ENCODE results near the gene FAM3D.
A peak's percentile ranks its signal among the peaks of the same experiment; 100 is the strongest.

Gene FAM3D

DNA sequence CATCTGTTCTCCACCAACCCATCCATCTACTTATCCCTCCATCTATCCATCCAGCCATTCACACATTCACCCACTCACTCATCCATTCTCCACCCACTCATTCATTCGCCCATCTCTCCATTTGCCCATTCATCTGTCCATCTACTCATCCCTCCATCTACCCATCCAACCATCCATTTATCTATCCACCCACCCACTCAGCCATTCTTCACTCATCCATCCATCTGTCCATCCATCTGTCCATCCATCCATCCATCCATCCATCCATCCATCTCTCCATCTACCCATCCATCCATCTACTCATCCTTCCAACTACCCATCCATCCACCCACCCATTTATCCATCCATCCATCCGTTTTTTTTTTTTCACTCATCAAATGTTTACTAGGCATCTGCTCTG is 13.9 kb downstream of the FAM3D start:
- no peak for DNase-seq

DNA sequence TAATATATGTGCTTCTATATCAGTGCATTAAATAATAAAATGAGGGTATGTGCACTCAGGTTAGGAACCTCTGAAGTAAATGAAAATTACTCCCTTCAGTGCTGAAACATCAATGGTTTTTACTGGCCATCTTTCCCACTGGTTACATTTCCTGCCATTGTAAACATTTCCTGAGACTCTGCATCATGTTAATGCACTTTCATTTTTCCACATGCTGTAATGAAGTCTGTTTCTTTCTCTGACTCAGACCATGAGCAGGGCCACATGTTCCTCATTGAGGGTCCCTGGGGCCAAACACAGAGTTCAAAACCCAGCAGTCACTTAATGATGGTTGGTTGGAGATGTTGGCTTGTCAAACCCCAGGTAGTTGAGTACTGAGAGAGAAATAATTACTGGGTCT is 15.3 kb downstream of the FAM3D start:
- no peak for DNase-seq

DNA sequence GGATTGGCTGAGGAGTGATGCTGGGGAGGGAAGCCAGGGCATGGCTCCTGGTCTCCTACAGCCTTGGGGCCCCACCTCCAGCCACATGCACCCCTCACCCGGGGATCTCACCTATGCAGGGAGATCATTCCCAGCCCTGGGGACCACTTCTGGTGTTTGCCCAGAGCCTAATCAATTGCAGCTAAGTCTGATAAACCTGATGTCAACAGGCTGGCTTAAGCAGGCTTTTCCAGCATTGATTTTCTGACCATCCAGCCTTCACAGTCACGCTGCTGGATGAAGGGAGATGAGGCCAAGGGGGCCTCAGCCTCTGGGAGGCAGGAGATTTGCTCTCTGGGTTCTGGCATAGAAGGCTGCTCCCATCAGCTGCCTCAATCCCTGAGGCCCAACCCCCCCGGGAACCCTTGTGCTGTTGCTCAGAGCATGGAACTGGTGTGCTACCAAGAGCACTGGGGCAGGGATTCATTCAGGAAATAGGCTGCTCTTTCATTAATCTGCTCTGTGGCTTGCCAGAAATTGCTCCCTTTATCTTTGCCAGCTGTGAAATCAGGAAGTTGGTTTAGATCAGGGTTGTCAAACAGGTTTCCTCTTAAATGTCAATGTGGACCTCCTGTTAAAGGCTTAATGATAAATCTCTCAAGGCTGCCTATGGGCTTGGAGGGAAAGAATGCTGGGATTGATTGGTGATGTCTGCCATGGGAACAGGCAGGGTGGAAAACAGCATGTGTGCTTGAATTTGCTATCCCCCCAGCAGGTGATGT is 19.0 kb downstream of the FAM3D start:
- no peak for DNase-seq

DNA sequence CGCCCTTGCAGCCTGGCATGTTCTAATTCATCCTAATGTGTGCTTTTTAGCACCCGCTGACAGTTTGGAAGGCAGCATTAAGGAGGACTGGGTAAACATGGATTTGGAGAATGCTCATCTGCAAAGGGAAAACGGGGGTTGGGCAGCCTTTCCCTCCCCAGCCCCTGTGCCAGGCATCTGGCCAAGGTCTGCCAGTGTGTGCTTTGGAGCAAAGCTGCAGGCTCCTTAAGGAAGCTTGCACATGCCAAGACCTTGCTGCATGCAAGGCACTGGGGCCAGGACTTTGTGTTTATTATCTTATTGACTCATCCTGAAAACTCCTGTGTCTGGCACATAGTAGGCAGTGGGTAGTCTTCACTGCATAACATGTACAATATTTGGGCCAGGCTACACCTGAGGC is 20.1 kb downstream of the FAM3D start:
- DNase-seq, result no peak

DNA sequence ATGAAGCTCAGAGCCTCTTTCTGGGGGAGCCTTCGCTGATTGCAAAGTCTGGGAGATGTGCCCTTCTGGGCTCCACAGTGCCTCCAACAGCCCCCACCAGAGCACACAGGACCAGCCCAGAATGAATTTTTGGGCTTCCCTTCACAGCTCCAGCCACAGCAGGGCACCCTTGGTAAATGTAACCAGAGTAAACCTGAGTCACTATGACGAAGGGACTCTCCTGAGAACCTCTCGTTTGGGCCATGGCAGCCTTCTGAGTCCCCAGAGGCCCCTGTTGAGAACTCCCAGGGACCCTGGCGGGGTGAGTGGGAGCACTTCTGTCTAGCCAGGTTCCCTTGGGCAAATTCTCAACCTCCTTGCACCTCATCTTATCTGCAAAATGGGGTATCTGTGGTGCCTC is 20.8 kb downstream of the FAM3D start:
- DNase-seq, result no peak

DNA sequence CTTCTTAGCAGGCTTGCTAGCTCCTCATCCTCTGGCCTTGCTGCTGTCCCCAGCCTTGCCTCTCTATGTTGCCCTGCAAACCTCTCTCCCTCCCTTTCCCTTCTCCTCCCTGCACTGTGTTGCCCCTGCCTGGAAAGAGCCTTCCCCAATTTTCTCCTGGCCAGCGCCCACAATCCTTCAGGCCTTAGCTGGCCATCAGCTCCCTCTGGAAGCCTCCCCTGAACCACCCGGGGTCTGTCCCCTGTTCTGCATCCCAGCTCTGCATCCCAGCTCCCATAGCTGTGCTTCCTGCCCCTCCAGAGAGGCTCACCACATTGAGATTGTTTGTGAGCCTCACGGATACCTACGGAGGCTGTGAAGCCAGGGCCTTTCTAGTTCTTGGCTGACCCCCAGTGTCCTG is 23.7 kb downstream of the FAM3D start:
- no peak for DNase-seq

DNA sequence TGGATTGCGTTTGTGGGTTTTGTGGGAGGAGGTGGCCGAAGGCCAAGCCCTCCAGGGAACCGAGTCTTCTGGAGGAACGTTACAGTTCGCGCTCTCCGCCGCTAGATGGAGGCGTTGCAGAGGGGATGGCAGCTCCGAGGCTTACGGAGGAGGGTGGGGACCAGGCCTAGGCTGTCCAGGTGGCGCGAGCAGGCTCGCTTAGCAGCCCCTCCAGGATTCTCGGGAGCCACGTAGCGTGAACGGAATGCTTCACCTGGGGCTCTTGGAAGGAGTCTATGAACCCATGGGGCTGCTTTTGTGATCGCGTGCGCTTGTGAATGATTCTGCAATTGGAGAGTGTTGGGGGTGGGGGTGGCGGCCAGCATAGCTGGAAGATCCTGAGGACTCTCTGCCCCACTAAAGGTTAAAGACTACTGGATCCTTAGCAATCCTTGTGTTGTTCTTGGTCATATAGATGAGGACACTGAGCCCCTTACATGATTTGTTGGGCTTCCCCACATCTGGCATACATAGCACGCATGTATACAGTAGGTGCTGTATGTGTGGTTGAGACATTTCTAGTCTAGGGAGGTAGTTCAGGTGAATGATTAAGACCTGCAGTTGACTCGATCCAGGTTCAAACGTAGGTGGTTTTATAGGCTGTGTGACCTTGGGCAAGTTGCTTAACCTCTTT is 25.7 kb downstream of the FAM3D start:
- DNase-seq, result peak; percentile 77

DNA sequence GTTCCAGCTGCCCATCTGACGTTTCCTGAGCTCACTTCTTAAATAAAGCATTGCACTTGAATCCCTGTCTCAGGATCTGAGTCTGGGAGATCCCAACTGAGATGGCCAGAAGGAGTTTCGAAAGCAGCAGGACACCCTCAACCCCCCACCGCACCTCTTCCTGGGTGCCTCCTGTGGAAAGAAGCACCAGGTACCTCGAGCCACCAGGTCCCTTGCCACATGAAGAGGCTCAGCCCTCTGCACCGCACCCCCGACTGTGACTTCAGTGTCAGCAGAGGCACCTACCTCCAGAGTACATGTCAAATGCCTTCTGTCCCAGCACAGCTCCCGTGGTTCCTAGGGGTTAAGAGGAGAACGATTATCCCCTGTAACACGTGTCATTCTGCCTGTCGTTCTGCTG is 26.7 kb downstream of the FAM3D start:
- DNase-seq, result no peak

DNA sequence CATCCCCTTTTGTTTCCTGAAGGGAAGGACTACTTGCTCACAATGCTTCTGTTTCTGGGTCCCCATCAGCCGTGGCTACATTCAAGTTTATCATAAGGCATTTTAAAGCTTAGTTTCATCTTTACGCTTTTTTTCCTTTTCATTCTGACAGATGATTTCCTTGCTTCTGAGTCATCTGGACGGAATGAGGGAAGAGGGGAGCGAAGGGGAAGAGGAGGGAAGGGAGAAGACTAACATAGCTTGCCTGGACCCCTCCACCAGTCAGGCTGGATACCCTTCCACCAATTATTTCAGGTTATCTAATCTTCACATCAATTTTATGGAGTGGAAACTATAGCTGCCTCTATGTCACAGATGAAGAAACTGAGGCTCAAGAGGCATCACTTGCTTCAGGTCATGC is 27.6 kb downstream of the FAM3D start:
- no peak for DNase-seq

DNA sequence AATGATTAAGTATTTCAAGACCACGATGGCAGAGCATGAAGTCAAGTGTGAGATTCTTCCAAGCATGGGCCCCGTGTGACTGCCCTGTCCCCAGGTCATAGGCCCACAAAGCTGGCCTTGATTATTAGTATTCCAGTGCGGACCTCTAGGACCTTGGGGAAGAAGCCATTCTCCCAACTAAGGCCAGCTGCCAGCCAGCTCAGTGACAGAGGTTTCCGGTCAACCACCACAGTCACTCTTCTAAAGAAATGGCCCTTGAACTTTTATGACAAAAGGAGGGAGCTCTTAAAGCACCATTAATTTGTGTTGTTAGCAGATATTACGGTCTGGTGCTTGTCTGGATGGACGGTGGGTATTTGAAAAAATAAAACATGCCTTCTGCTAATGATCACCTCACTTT is 28.0 kb downstream of the FAM3D start:
- DNase-seq, result no peak

DNA sequence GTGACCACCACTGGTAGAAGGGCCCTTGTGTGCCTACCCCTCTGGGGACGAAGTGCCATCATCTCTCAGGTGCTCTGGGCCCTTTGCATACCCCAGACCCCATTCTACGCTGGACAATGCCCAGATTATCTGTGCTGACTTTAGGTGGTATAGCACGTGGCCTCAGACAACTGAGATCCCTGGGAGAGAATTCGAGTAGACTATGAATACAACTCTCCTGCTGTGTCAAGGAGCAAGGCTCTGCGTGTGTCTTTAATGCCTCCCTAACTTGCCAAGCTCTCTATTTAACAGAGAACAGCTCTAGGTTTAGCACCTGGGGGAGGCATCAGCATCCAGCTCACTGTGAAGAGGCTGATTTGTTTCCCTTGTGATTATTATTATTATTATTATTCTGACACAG is 29.1 kb downstream of the FAM3D start:
- DNase-seq, result no peak

DNA sequence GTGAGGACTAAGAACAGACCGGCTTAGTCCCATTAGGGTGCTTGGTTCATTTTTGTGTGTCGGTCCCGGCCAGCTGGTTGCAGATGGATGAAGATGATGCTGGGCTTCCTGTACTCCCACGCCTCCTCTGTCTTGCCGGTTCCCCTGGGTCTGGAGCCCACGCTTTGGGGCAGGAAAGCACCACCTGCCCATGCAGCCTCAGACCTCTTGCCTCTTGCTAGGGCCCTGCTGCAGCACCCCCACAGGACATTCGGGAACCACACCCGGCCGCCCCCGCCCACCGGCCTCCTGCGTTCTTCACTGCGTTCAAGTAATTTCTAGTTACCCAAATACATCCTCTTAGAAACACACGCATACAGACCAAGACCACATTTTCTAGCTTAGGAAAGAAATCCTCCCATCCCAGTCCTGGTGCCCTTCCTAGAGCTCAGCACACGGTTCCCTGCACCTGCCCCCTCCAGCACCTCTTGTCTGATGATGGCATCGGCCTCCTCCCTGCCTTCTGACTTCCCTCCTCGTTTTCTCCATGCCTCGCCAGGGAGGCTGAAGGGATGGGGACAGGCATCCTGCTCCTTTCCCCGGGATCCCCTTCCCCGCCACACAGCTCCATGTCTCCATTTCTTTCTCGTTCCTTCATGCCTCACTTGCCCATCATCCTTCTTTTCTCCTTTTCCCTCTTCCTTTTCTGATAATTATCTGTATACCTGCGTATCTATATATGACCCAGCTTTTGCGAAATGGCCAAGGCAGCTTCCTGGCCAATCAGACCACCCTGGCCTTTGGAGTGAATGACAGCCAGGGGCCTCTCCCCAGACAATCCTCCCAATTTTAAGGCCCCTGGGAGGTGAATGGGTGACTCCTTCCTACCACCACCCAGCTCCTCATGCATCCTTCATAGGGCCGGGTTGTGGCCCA is 30.9 kb downstream of the FAM3D start:
- DNase-seq, result no peak

DNA sequence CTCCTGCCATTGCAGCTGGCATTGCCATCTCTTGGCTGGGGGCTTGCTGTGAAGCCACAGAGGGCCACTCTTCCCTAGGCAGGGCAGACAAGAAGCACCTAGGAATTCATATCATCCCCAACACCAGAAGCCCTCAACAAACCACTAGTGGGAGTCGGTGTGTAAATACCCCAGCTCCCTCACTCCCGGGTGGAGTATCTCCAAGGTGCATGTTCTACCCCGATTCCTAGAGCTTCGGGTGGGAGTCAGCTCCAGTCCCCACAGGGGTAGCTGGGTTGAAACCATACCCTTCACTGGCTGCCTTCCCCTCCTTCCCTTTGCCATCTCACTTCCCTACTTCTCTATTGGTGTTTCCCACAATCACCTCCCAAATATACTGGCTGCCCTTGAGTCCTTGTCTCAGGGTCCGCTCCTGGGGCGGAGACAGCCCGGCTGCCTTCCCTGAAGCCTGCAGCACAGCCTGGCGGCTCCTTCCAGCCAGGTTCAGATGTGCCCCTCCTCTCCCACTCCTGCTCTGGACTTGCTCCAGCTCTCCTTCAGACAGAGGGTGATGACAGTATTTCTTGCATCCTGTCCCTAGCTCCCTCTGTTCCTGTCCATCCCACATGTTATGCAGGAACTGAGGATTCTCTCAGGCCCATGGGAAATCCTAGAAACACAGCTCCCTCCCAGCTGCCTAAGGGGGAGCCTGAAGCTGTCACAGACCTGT is 33.3 kb downstream of the FAM3D start:
- no peak for DNase-seq

DNA sequence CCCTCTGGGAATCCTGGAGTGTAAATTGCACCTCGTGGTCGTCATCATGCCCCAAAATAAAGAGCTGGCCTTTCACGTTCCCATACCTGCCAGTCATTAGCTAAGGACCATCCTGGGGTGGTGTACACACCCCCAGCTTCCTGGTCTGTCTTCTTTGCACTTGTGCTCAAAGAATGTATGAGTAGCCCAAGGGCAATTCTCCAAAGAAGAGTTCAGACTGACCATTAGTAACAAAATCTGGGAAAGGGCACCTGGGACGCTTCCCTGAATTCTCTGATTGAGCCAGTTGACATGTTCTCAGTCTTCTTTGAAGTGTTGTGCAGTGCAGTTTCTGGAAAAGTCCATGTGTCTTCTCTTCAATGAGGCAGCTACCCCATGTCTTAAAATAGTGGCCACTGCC is 34.8 kb downstream of the FAM3D start:
- no peak for DNase-seq

DNA sequence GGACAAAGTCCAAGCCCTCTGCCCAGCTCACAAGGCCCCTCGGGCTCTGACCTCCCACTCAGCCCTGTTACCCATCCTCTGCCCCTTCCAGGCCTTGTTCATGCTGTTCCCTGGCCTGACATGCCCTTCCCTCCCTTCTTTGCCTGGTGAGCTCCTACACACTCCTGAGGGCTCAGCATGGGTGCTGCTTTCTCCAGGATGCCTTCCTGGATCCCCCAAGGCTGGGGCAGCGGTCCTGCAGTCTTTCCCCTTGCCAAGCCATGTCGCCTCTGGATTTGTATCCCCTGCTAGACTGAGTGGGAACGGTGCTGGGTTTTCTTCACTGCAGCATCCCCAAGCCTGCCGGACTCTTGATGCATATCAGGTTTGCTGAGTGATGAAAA is 35.9 kb downstream of the FAM3D start:
- DNase-seq, result no peak

DNA sequence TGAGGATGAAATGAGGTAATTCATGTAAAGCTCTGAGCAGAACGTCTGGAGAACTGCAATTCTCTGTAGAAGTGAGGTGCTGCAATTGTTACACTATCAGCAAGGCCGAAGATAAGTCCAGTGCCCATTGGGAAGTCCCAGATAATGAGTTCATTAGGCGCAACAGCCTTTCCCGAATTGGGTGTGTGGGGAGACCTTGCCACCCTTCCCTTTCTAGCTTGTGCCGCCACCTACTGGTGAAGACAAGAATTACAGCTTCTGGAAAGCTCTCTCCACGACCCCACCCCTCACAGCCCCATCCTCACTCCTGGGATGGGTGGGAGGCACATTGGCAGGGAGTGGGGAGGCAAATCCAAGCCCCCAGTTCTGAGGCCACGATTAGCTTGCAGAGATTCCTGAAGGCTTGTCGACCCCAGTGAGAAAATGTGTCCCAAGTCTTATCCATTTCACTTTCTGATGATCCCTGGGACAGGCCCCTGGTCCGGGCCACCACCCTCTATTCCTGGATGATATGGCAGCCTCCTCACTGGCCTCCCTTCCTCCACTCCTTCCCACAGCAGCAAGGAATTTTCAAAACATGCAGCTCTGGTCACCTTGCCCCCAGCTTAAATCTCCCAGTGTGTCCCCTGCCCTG is 36.4 kb downstream of the FAM3D start:
- peak; percentile 72 for DNase-seq

DNA sequence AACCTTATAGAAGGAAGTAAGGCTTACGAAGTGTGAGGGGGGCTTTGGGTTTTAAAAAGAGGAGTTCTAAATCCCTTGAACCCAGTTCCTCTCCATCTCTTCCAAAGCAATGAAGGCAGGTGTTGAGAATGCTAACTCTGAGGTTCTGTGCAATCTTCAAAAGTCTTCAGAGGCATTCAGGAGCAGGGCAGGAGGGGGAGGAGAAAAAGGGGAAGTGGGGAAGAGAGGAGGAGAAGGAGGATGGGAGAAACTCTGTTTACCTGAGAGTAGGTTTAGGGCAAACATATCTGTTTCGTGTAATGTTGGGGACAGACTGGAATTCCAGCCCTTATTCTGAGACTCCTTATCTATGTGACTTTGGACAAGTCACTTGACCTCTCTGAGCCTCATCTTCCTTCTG is 36.9 kb downstream of the FAM3D start:
- DNase-seq, result no peak

DNA sequence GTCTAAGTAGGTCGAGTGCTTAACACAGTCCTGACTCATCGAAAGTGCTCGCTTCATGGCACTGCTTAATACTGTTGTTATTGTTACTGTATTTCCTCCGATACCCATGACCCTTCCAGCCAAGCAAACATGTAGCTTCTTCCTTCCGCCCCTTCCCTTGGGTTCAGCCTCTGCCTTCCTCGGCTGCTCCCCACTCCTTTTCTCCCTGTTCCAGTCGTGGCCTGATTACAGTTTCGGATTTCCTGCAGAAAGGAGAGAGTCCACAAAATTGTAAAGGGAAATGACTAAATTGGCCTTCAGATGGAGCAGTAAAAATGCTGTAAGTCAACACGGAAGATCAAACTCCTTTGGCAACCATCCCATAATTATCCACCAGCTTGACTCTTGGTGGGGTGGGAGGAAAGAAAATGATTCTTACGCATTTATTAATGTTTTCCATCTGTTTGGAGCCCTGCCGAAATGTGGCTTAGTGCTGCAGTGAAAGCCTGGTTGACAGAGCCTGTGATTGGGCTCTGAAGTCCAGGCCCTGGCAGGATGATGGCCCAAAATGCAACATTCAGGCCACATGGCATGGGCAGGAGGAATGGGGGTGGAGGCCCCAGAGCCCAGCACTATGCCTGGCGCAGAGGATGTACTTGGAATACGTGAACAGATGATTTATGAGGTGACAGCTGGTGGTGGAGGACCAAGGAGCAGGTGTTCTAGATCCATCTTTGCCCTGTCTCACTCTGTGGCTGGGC is 37.6 kb downstream of the FAM3D start:
- no peak for DNase-seq

DNA sequence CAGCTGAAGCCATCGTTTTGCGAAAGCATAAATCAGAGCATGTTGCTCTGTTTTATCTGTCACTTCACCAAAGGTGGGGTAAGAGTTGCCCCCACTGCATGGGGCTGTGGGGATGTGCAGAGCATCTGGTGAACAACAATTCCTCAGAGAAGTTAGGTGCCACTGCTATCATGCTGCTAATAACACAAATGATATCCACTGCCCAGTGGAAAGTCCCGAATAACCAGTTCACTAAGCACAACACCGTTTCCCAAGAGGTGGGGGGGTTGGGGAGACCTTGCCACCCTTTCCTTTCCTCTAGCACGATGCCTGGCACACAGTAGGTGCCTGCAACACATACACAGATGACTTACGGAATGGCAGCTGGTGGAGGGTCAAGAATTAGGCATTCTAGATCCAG is 38.6 kb downstream of the FAM3D start:
- DNase-seq, result no peak

DNA sequence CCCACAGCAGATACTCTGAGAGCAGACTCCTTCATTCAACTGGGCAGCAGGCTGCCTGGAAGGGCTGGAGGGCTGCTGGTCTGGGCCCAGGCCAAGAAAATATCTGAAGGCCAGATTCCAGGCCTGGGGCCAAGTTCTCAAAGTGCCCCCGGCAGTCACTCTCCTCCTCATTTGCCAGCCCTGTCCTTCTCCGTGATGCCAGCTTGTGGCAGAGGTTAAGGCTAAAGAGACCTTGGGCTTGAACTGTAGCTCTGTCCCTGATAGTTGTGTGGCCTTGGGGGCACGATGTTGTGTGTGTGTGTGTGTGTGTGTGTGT is 39.0 kb downstream of the FAM3D start:
- no peak for DNase-seq

DNA sequence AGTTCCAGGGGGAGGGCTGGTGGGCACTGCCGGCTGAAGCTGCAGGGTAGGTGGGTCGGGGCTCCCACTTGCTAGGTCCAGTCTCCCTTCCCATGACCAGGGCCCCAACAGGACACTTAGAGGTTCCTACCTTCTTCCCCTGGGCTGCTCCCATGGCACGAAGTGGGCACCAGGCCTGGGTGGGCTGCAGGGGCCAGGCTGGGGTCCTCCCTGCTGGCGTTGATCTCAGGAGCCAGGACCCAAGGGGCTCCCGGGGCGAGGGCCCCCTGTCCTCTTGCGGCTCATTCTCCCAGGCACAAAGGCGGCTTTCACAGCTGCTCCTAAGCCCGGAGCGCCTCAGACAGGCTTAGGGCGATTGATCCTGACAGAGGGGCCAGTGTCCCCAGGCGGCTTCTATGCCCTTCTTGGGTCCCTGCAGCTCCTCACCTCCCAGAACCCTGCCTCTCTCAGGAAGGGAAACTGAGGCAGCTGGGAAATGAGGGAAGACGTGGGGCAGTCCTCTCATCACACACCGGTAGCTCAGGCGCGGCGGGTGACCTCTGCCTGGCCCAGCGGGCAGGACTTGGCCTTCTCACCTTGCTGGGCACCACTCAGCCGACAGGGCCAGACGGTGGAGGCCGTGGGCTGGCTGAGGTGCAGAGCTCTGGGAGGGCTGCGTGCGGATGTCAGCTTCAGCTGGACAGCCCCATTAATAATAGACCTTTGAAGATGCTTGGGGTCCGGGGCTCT is 39.6 kb downstream of the FAM3D start:
- DNase-seq, result no peak

All from stimulated activated CD4-positive, alpha-beta T cell treated with anti-CD3 and anti-CD28 coated beads, Interleukin-15, amount 100 ng/mL, for 24 hours (primary cell).